SU-DHL-6 (cell line): ENCODE results near the gene KRT80.

ENCODE experiments used
- H2AFZ ChIP-seq: fragments of 200-600 bp; sonication (generic); 2 replicates; pipeline ENCODE4 v1.6.1; 2014; ENCODE audit warnings: low read depth, mild to moderate bottlenecking, moderate library complexity, mixed read lengths, antibody characterized with exemption, low read length; ENCODE audit not compliant: severe bottlenecking
- H3F3A ChIP-seq: fragments of 200-600 bp; shearing (Covaris generic); 2 replicates; pipeline ENCODE4 v1.6.0; 2016; ENCODE audit warnings: antibody characterized with exemption, mild to moderate bottlenecking; ENCODE audit not compliant: insufficient read depth
- H3K27ac ChIP-seq: fragments of 200-600 bp; sonication (generic); 2 replicates; pipeline ENCODE4 v1.5.1; 2016; ENCODE audit warnings: low read depth, mild to moderate bottlenecking, low read length, moderate library complexity, mixed read lengths
- H3K27me3 ChIP-seq: fragments of 200-600 bp; sonication (generic), shearing (Covaris generic); 2 replicates; pipeline ENCODE4 v1.6.0; 2014; ENCODE audit warnings: mild to moderate bottlenecking, low read length
- H3K36me3 ChIP-seq: fragments of 200-600 bp; sonication (generic); 2 replicates; pipeline ENCODE4 v1.6.1; 2014; ENCODE audit warnings: mild to moderate bottlenecking, low read length, mixed read lengths
- H3K4me2 ChIP-seq: fragments of 300-600, 200-600 bp; shearing (Covaris generic), sonication (generic); 2 replicates; pipeline ENCODE4 v1.6.0; 2014; ENCODE audit warnings: low read length, low read depth, mild to moderate bottlenecking; ENCODE audit not compliant: poor library complexity, severe bottlenecking
- H3K4me3 ChIP-seq: fragments of 200-600 bp; sonication (generic); 2 replicates; pipeline ENCODE4 v1.5.1; 2014; ENCODE audit warnings: antibody characterized with exemption, low read length, mild to moderate bottlenecking, mixed read lengths; ENCODE audit not compliant: insufficient read depth, poor library complexity, severe bottlenecking
- H3K79me2 ChIP-seq: fragments of 200-600 bp; sonication (generic); 2 replicates; pipeline ENCODE4 v1.6.1; 2014; ENCODE audit warnings: mild to moderate bottlenecking, low read length, moderate library complexity; ENCODE audit not compliant: insufficient read depth
- H3K9ac ChIP-seq: fragments of 200-600 bp; sonication (generic); 2 replicates; pipeline ENCODE4 v1.7.0; 2014; ENCODE audit warnings: mild to moderate bottlenecking, low read length
- H3K9me2 ChIP-seq: fragments of 200-600 bp; sonication (generic); replicated peaks from 2 replicates; pipeline ENCODE4 v1.6.1; 2014; ENCODE audit warnings: low read length; ENCODE audit not compliant: insufficient read depth
- H3K9me3 ChIP-seq: fragments of 200-600 bp; sonication (generic); 2 replicates; pipeline ENCODE4 v1.6.1; 2014; ENCODE audit warnings: low read length, mixed read lengths; ENCODE audit not compliant: insufficient read depth
- H4K20me1 ChIP-seq: fragments of 200-600 bp; sonication (generic); 2 replicates; pipeline ENCODE4 v1.6.1; 2014; ENCODE audit warnings: low read depth, mild to moderate bottlenecking, antibody characterized with exemption, low read length, moderate library complexity, mixed read lengths
- CTCF ChIP-seq: fragments of 200-600 bp; sonication (generic); IDR thresholded peaks from one replicate; pipeline ENCODE4 v1.5.1; 2017; ENCODE audit warnings: antibody characterized with exemption, mild to moderate bottlenecking, low read length, moderate library complexity; ENCODE audit not compliant: insufficient read depth, poor library complexity, severe bottlenecking
- EZH2phosphoT487 ChIP-seq: fragments of 200-600 bp; sonication (generic), shearing (Covaris generic); conservative IDR thresholded peaks from 2 replicates; pipeline ENCODE4 v1.6.1; 2018; ENCODE audit warnings: mild to moderate bottlenecking, antibody characterized with exemption, low read length, moderate library complexity, mixed read lengths

The KRT80 gene

GRCh38 chr12:52145228-52146088, 46.4 kb downstream of the KRT80 start:
- Histone ChIP-seq H4K20me1 (no peaks in the 10 kb centered on the region), H3K4me3 (no peak overlapping the region), H3K79me2 (no peaks in the 10 kb centered on the region), H3K27ac (no peak overlapping the region), H3F3A (no peaks in the 10 kb centered on the region), H2AFZ (no peak overlapping the region), H3K9me3 (no peaks in the 10 kb centered on the region), H3K4me2 (no peak overlapping the region), H3K9ac (no peak overlapping the region), H3K27me3 (no peaks in the 10 kb centered on the region), H3K36me3 (no peaks in the 10 kb centered on the region), H3K9me2 (no peaks in the 10 kb centered on the region)
- TF ChIP-seq EZH2phosphoT487 (no peak), CTCF (no peak)

- Histone ChIP-seq H2AFZ (no peak overlapping the region), H3K4me2 (no peak overlapping the region), H3K9me3 (no peaks in the 10 kb centered on the region), H3K4me3 (no peak overlapping the region), H3K36me3 (no peaks in the 10 kb centered on the region), H3K27ac (no peak overlapping the region), H3F3A (no peaks in the 10 kb centered on the region), H3K79me2 (no peaks in the 10 kb centered on the region), H3K9me2 (no peaks in the 10 kb centered on the region), H3K9ac (no peak overlapping the region), H4K20me1 (no peaks in the 10 kb centered on the region), H3K27me3 (no peaks in the 10 kb centered on the region)
- TF ChIP-seq CTCF: no peak
- no peak for TF ChIP-seq EZH2phosphoT487
These were observed 47.1 kb downstream of the KRT80 start for GRCh38 chr12:52144512-52145227.

GRCh38 chr12:52142431-52142830, 49.4 kb downstream of the KRT80 start:
- H3K9ac ChIP-seq: no peak overlapping the region
- no peak overlapping the region for H3K4me2 ChIP-seq
- no peak overlapping the region for H3K27ac ChIP-seq
- H4K20me1 ChIP-seq: no peaks in the 10 kb centered on the region
- H3K4me3 ChIP-seq: no peak overlapping the region
- H3K36me3 ChIP-seq: no peaks in the 10 kb centered on the region
- H3K9me3 ChIP-seq: no peaks in the 10 kb centered on the region
- no peaks in the 10 kb centered on the region for H3K27me3 ChIP-seq
- no peaks in the 10 kb centered on the region for H3K79me2 ChIP-seq
- H2AFZ ChIP-seq: no peak overlapping the region
- no peaks in the 10 kb centered on the region for H3K9me2 ChIP-seq
- TF ChIP-seq EZH2phosphoT487: no peak
- no peak for TF ChIP-seq CTCF
- no peaks in the 10 kb centered on the region for H3F3A ChIP-seq
